C4-2B (cell line): Measurements from ENCODE around the gene SNF8.

Experiments
- ZFX ChIP-seq: fragments of 450-650 bp; IDR thresholded peaks from 2 replicates; pipeline ENCODE4 v1.6.1; 2017
- TF ChIP-seq, protein P1 (sequence below): fragments of 450-650 bp; conservative IDR thresholded peaks from 2 replicates; pipeline ENCODE4 v1.5.1; 2017; ENCODE audit warnings: mild to moderate bottlenecking

DNA sequence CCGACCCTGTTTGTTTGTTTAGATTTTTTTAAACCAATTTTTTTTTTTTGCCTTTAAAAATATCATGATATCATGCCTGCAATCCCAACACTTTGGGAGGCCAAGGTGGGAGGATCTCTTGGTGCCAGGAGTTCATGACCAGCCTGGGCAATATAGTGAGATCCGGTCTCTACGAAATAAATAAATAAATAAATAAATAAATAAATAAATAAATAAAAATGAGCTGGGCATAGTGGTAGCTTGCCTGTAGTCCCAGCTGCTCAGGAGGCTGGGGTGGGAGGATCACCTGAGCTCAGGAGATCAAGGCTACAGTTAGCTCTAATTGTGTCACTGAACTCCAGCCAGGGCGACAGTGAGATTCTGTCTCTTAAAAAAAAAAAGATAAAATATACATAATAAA lies 44.5 kb upstream of the SNF8 start:
- TF ChIP-seq, protein P1, sequence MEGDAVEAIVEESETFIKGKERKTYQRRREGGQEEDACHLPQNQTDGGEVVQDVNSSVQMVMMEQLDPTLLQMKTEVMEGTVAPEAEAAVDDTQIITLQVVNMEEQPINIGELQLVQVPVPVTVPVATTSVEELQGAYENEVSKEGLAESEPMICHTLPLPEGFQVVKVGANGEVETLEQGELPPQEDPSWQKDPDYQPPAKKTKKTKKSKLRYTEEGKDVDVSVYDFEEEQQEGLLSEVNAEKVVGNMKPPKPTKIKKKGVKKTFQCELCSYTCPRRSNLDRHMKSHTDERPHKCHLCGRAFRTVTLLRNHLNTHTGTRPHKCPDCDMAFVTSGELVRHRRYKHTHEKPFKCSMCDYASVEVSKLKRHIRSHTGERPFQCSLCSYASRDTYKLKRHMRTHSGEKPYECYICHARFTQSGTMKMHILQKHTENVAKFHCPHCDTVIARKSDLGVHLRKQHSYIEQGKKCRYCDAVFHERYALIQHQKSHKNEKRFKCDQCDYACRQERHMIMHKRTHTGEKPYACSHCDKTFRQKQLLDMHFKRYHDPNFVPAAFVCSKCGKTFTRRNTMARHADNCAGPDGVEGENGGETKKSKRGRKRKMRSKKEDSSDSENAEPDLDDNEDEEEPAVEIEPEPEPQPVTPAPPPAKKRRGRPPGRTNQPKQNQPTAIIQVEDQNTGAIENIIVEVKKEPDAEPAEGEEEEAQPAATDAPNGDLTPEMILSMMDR = no peak
- TF ChIP-seq ZFX = no peak
